Uterus (tissue), 4 donors: Measurements from ENCODE around the gene CDH12. TPM values are rescaled to one million over a fixed set of nuclear protein-coding genes. Genes with fewer than 3 reads are reported as not detected.

Source experiments
- DNase-seq, 2 donors: peaks; one replicate each; pipeline ENCODE4 v3.0.0-alpha.2; 2019 to 2020
- H3K27ac ChIP-seq, 2 donors: fragments of 200-600 bp; sonication (generic); 1 replicate in 1 of 2; 2 replicates in 1 of 2; pipeline ENCODE4 v1.5.1; 2016 to 2018
- H3K27me3 ChIP-seq, 2 donors: fragments of 200-600 bp; sonication (generic); one replicate each; pipeline ENCODE4 v1.5.1; 2018 to 2019; ENCODE audit warnings: control low read depth in 1 of 2
- H3K36me3 ChIP-seq, 2 donors: fragments of 200-600 bp; sonication (generic); one replicate each; pipeline ENCODE4 v1.5.1; 2019; ENCODE audit warnings: control low read depth in 1 of 2
- H3K4me1 ChIP-seq, 2 donors: fragments of 200-600 bp; sonication (generic); one replicate each; pipeline ENCODE4 v1.5.1; 2018 to 2019; ENCODE audit warnings: control low read depth in 1 of 2
- H3K4me3 ChIP-seq, 2 donors: fragments of 200-600 bp; sonication (generic); 1 replicate in 1 of 2; 2 replicates in 1 of 2; pipeline ENCODE4 v1.5.1; 2018 to 2019; ENCODE audit warnings: mild to moderate bottlenecking in 1 of 2
- H3K9me3 ChIP-seq, 2 donors: fragments of 200-600 bp; sonication (generic); one replicate each; pipeline ENCODE4 v1.5.1; 2019; ENCODE audit warnings: control low read depth in 1 of 2
- POLR2A ChIP-seq, 2 donors: fragments of 450-650 bp; IDR thresholded peaks; one replicate each; pipeline ENCODE4 v1.6.1; 2016; ENCODE audit warnings: antibody characterized with exemption in 2 of 2, mild to moderate bottlenecking in 1 of 2, moderate library complexity in 1 of 2
- intact Hi-C: fragments of 100-400 bp; cut with DNase I; formaldehyde crosslinking; loops from one replicate; pipeline ENCODE4 v1.15.1; 2023; ENCODE audit warnings: low total_unique reads
- total RNA-seq, 4 donors: library from RNA; depleted of rRNA in 3 of 4; stranded (reverse); fragments of >200 nt in 3 of 4; gene quantifications; one replicate each; pipeline versions ENCODE4 v1.1.0 to v1.2.4, GENCODE V29; 2014 to 2023
- TF ChIP-seq, protein P1 (sequence below), 4 experiments: fragments of 200-600 bp in 2 of 4; fragments of 450-650 bp in 2 of 4; sonication (generic) in 2 of 4; IDR thresholded peaks; one replicate each; pipeline ENCODE4 v1.5.1; 2016 to 2019; ENCODE audit warnings: antibody characterized with exemption in 4 of 4, mild to moderate bottlenecking in 2 of 4, moderate library complexity in 1 of 4
- donor health status: DM: yes; HTN: yes; CAD: no.

The CDH12 gene
- total RNA-seq, 4 donors from 2014 or later, result 0.37 to 2.0 TPM; not detected in 2

- TF ChIP-seq, protein P1, sequence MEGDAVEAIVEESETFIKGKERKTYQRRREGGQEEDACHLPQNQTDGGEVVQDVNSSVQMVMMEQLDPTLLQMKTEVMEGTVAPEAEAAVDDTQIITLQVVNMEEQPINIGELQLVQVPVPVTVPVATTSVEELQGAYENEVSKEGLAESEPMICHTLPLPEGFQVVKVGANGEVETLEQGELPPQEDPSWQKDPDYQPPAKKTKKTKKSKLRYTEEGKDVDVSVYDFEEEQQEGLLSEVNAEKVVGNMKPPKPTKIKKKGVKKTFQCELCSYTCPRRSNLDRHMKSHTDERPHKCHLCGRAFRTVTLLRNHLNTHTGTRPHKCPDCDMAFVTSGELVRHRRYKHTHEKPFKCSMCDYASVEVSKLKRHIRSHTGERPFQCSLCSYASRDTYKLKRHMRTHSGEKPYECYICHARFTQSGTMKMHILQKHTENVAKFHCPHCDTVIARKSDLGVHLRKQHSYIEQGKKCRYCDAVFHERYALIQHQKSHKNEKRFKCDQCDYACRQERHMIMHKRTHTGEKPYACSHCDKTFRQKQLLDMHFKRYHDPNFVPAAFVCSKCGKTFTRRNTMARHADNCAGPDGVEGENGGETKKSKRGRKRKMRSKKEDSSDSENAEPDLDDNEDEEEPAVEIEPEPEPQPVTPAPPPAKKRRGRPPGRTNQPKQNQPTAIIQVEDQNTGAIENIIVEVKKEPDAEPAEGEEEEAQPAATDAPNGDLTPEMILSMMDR (IDR thresholded peaks at IDR 0.05), result no peak
- TF ChIP-seq POLR2A (IDR thresholded peaks at IDR 0.05), result no peak
- no peak overlapping the region for H3K27ac ChIP-seq
- H3K4me3 ChIP-seq, result no peak overlapping the region
- H3K27me3 ChIP-seq, result no peaks in the 10 kb centered on the region
- no peak for DNase-seq
- H3K9me3 ChIP-seq, result no peaks in the 10 kb centered on the region
- intact Hi-C loops, result no loop called here
- no peaks in the 10 kb centered on the region for H3K36me3 ChIP-seq
- no peaks in the 10 kb centered on the region for H3K4me1 ChIP-seq
Observed at GRCh38 chr5:22706901-22707300, 146.2 kb downstream of the CDH12 start.

DNA sequence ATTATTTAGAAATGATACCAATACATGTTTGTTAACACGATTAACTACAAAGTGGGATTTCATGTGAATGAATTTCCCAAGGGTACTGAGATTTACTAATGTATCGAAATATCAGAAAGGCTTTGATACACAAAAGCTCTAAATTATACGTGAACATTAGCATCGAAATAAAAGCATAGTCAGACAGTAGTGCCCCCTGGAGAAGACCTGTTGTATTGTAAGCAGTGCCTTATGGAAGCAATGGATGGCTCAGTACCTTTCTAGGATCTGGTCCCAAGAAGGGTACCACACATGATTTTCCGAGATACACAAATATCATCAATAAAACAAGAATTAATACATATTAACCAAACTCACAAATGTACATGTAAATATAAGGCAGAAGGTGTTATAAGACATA lies 153.8 kb downstream of the CDH12 start:
- DNase-seq, result no peak
- intact Hi-C loops, result no loop called here
- TF ChIP-seq, protein P1 (IDR thresholded peaks at IDR 0.05), result no peak
- no peak for TF ChIP-seq POLR2A (IDR thresholded peaks at IDR 0.05)
- no peak overlapping the region for H3K4me3 ChIP-seq
- H3K27me3 ChIP-seq, result no peaks in the 10 kb centered on the region
- H3K4me1 ChIP-seq, result no peaks in the 10 kb centered on the region
- no peak overlapping the region for H3K27ac ChIP-seq
- H3K9me3 ChIP-seq, result no peaks in the 10 kb centered on the region
- no peaks in the 10 kb centered on the region for H3K36me3 ChIP-seq

DNA sequence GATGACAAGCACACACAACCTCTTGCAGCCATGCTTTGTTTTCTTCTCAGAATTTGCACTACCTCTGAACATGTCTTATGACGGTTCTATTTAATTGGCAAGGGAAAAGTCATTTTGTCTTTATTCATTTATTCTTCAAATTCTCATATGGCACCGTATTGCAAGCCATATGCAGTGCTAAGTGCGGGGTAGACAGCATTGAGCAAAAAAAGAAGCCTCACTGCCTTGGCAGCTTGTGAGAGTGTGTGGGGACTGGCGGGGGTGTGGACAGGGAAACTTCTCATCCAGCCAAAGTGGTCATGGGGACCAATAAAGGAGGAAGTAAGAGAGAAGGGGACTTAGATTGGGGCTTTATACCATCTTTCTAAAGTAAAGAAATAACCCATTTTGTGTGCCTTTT lies 160.0 kb downstream of the CDH12 start:
- H3K4me3 ChIP-seq, result no peak overlapping the region
- H3K27me3 ChIP-seq, result no peaks in the 10 kb centered on the region
- DNase-seq, result no peak
- TF ChIP-seq, protein P1 (IDR thresholded peaks at IDR 0.05), result no peak
- no peak for TF ChIP-seq POLR2A (IDR thresholded peaks at IDR 0.05)
- intact Hi-C loops, result no loop called here
- H3K36me3 ChIP-seq, result no peaks in the 10 kb centered on the region
- H3K27ac ChIP-seq, result no peak overlapping the region
- no peaks in the 10 kb centered on the region for H3K4me1 ChIP-seq
- H3K9me3 ChIP-seq, result no peaks in the 10 kb centered on the region

DNA sequence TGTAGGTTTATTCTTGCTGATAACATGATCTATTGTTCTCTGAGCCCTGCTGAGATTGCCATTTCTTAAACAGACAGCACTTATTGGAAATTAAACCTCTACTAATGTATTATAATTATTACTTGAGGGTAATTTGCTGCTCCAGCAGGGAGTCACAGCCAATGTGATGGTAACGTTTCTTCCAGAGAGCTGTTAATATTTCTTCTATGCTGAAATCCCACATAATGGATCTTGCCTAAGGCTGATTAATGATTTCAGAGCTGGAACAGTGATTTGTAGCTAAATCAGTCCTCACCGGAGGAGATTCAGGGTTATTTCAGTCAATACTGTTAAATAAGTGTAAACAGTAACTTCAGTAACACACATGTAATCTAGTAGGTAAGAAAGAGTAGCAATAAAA lies 170.1 kb downstream of the CDH12 start:
- no peaks in the 10 kb centered on the region for H3K9me3 ChIP-seq
- intact Hi-C loops, result no loop called here
- H3K27me3 ChIP-seq, result no peaks in the 10 kb centered on the region
- no peak for DNase-seq
- H3K4me1 ChIP-seq, result no peaks in the 10 kb centered on the region
- no peak overlapping the region for H3K27ac ChIP-seq
- TF ChIP-seq, protein P1 (IDR thresholded peaks at IDR 0.05), result no peak
- TF ChIP-seq POLR2A (IDR thresholded peaks at IDR 0.05), result no peak
- no peak overlapping the region for H3K4me3 ChIP-seq
- H3K36me3 ChIP-seq, result no peaks in the 10 kb centered on the region

DNA sequence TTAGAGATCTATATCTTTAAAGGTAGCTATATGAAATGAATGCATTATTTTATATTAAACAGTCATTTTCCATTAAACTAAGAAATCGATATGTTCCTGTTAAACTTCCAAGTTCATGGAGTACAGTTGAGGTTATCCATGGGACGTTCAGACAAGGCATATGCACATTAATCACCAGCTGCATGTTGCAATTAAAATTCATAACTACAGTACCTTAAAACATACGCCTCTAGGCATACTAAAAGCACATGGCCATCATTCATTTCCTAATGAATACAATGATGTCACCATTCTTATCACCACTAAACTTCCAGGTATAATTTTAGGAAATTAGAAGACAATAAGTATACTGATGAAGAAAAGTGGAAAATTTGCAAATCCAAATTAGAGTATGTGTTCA lies 174.3 kb downstream of the CDH12 start:
- no peaks in the 10 kb centered on the region for H3K9me3 ChIP-seq
- DNase-seq, result no peak
- TF ChIP-seq POLR2A (IDR thresholded peaks at IDR 0.05), result no peak
- TF ChIP-seq, protein P1 (IDR thresholded peaks at IDR 0.05), result no peak
- H3K27me3 ChIP-seq, result no peaks in the 10 kb centered on the region
- H3K4me3 ChIP-seq, result no peak overlapping the region
- H3K4me1 ChIP-seq, result no peaks in the 10 kb centered on the region
- H3K27ac ChIP-seq, result no peak overlapping the region
- H3K36me3 ChIP-seq, result no peaks in the 10 kb centered on the region
- intact Hi-C loops, result no loop called here
